IPS-15b (cell line): ENCODE data around the gene CTSE.
"Not testable (repeated sequence)": the region's sequence is repeated elsewhere in the genome, so short reads cannot be mapped to it uniquely, and the experiment has no call there.

ENCODE experiments used
- H3K27me3 ChIP-seq: one replicate; pipeline ENCODE4 v1.6.1; 2013; ENCODE audit warnings: low read length; ENCODE audit not compliant: control insufficient read depth, insufficient read depth
- H3K36me3 ChIP-seq: one replicate; pipeline ENCODE4 v1.6.1; 2013; ENCODE audit warnings: low read length; ENCODE audit not compliant: control insufficient read depth, insufficient read depth
- H3K4me1 ChIP-seq: one replicate; pipeline ENCODE4 v1.6.1; 2013; ENCODE audit warnings: mild to moderate bottlenecking, low read length; ENCODE audit not compliant: control insufficient read depth, insufficient read depth
- H3K4me3 ChIP-seq: one replicate; pipeline ENCODE4 v1.5.1; 2013; ENCODE audit warnings: low read depth, low read length
- H3K9ac ChIP-seq: one replicate; pipeline ENCODE4 v1.6.1; 2013; ENCODE audit warnings: low read depth, mild to moderate bottlenecking, low read length
- H3K9me3 ChIP-seq: one replicate; pipeline ENCODE4 v1.6.1; 2013; ENCODE audit warnings: mild to moderate bottlenecking, low read length; ENCODE audit not compliant: control insufficient read depth, insufficient read depth

The CTSE gene

GRCh38 chr1:206058927-206059292 lies 35.2 kb upstream of the CTSE start:
- no peak overlapping the region for H3K4me3 ChIP-seq
- no peaks in the 10 kb centered on the region for H3K27me3 ChIP-seq
- H3K9ac ChIP-seq: no peak overlapping the region

DNA sequence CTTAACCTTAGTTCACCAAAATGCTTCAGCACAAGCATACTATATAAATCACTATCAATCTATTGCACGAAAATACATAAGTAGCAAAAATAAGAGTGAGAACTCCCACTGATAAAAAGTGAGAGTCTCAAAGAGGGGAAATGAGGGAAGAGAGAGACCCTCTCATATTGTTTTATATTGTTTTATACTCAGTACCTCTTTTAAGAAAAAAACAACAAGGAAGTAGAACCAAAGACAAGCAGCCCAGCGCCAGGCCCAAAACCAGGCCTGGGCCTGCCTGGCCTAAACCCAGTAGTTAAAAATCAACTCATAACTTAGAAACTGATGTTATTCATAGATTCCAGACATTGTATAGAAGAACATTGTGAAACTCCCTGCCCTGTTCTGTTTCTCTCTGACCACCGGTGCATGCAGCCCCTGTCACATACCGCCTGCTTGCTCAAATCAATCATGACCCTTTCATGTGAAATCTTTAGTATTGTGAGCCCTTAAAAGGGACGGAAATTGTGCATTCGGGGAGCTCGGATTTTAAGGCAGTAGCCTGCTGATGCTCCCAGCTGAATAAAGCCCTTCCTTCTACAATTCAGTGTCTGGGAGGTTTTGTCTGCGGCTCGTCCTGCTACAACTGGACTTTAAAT lies 34.7 kb upstream of the CTSE start:
- H3K9me3 ChIP-seq, H3K27me3 ChIP-seq: not testable (repeated sequence)

More at GRCh38 chr1:206058927-206059292, 35.2 kb upstream of the CTSE start:
- H3K4me1 ChIP-seq: no peaks in the 10 kb centered on the region
- peaks cover 7% of the 10 kb centered on the region for H3K9me3 ChIP-seq
- H3K36me3 ChIP-seq: no peaks in the 10 kb centered on the region

GRCh38 chr1:206055639-206056323 lies 32.1 kb upstream of the CTSE start:
- not testable (repeated sequence) for H3K4me1 ChIP-seq, H3K9ac ChIP-seq

More for the DNA sequence above, 34.7 kb upstream of the CTSE start:
- not testable (repeated sequence) for H3K4me3 ChIP-seq, H3K9ac ChIP-seq, H3K4me1 ChIP-seq, H3K36me3 ChIP-seq

DNA sequence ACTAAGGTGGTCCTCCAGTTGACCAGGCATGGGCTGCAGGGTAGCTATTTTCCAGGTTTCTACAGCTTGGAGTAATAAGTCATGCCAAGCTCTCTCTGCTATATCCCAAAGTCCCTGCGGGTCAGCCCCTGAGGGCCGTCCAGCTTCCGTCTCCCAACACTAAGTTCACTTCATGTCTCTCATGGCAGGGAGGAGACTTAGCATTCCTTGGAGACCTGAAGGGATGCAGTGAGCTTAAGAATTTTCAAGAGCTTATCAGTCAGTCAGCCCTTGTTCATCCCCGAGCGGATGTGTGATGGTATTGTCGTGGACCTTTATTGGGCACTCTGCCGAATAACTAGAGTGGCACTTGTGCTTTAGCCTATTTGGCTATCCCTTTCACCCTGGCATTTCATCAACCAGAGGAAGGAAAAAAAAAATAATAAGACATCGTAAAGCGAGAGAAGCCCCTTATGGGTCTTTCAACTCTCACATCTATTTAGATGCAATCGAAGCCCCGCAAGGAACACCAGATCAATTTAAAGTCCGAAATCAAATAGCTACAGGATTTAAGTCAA lies 31.5 kb upstream of the CTSE start:
- H3K36me3 ChIP-seq, H3K27me3 ChIP-seq, H3K9ac ChIP-seq, H3K4me3 ChIP-seq, H3K9me3 ChIP-seq, H3K4me1 ChIP-seq: not testable (repeated sequence)

More at GRCh38 chr1:206055639-206056323, 32.1 kb upstream of the CTSE start:
- H3K9me3 ChIP-seq, H3K27me3 ChIP-seq, H3K36me3 ChIP-seq, H3K4me3 ChIP-seq: not testable (repeated sequence)

DNA sequence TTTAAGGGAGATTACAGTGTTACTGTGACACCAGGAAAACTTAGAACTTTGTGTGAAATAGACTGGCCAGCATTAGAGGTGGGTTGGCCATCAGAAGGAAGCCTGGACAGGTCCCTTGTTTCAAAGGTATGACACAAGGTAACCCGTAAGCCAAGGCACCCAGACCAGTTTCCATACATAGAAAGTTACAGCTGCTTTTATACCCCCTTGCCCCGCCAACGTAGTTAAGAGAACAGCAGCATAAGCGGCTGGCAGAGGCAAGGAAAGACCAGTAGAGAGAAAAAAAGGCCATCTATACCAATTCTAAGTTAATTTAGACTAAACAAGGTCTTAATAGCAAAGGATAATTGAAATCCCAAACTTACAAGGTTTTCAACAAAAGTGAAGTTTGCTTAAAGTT lies 29.9 kb upstream of the CTSE start:
- H3K4me1 ChIP-seq, H3K9me3 ChIP-seq: not testable (repeated sequence)

GRCh38 chr1:206052919-206053610 lies 29.4 kb upstream of the CTSE start, which contains the start of gene RHEX:
TSS of gene RHEX (plus strand) at chr1:206053173. CDS start at chr1:206097829, 44,656 bp downstream.
- H3K9me3 ChIP-seq, H3K9ac ChIP-seq, H3K27me3 ChIP-seq, H3K4me3 ChIP-seq, H3K36me3 ChIP-seq, H3K4me1 ChIP-seq: not testable (repeated sequence)

More for the DNA sequence above, 29.9 kb upstream of the CTSE start:
- H3K27me3 ChIP-seq, H3K9ac ChIP-seq, H3K36me3 ChIP-seq, H3K4me3 ChIP-seq: not testable (repeated sequence)

DNA sequence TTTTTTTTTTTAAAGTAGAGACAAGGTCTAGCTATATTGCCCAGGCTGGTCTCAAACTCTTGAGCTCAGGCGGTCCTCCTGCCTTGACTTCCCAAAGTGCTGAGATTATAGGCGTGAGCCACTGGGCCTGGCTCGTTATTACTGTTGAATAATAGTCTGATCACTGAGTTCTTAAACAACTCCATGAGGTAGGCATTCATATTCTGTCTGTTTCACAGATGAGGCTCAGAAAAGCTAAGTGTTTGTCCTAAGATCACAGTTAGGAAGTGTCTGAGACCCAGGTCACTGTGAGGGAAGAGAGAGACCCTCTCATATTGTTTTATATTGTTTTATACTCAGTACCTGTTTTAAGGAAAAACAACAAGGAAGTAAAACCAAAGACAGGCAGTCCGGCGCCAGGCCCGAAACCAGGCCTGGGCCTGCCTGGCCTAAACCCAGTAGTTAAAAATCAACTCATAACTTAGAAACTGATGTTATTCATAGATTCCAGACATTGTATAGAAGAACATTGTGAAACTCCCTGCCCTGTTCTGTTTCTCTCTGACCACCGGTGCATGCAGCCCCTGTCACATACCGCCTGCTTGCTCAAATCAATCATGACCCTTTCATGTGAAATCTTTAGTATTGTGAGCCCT lies 28.7 kb upstream of the CTSE start:
- not testable (repeated sequence) for H3K9me3 ChIP-seq, H3K4me1 ChIP-seq, H3K27me3 ChIP-seq, H3K9ac ChIP-seq, H3K36me3 ChIP-seq, H3K4me3 ChIP-seq

DNA sequence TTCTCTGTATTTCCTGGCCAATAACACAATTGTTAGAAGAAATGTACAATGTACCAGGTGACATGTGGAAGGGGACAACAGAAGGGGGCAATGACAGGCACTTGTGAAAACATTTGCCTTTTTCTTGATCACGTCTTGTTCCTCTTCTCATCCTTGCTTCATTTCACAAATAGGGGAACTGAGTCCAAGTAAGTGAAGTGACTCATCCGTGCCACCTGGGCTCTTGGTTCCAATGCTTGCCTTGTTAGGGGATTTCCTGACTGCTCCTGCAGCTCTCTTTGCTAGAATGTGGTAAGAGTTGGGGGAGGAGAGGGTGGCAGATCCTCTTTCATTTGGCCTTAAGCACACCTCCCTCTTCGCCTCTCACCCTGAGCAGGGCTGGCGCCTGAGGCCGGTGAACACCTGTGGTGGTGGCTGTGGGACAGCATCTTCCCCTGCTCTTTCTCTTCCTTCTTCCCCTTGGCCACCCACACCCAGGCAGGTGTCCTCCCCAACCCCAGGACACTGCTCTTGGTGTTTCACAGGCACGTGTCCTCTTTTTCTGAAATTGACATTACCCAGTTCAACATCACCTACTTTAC lies 27.1 kb upstream of the CTSE start:
- Histone ChIP-seq H3K36me3 (no peaks in the 10 kb centered on the region), H3K9ac (no peak overlapping the region), H3K27me3 (no peaks in the 10 kb centered on the region), H3K4me3 (no peak overlapping the region), H3K9me3 (no peaks in the 10 kb centered on the region), H3K4me1 (no peaks in the 10 kb centered on the region)

- H3K4me1 ChIP-seq: no peaks in the 10 kb centered on the region
- no peaks in the 10 kb centered on the region for H3K36me3 ChIP-seq
- no peak overlapping the region for H3K9ac ChIP-seq
- H3K9me3 ChIP-seq: no peaks in the 10 kb centered on the region
- no peaks in the 10 kb centered on the region for H3K27me3 ChIP-seq
- no peak overlapping the region for H3K4me3 ChIP-seq
Observed at GRCh38 chr1:206049919-206050600, 26.4 kb upstream of the CTSE start.

GRCh38 chr1:206049293-206049692 lies 25.6 kb upstream of the CTSE start:
- no peaks in the 10 kb centered on the region for H3K4me1 ChIP-seq
- no peak overlapping the region for H3K4me3 ChIP-seq
- H3K36me3 ChIP-seq: no peaks in the 10 kb centered on the region
- H3K9me3 ChIP-seq: no peaks in the 10 kb centered on the region
- no peaks in the 10 kb centered on the region for H3K27me3 ChIP-seq
- no peak overlapping the region for H3K9ac ChIP-seq

- Histone ChIP-seq H3K36me3 (no peaks in the 10 kb centered on the region), H3K27me3 (no peaks in the 10 kb centered on the region), H3K9ac (no peak overlapping the region), H3K4me3 (no peak overlapping the region), H3K4me1 (no peaks in the 10 kb centered on the region), H3K9me3 (no peaks in the 10 kb centered on the region)
Observed at GRCh38 chr1:206048582-206048981, 24.9 kb upstream of the CTSE start.
